Heart right ventricle (tissue), 16 donors: ENCODE results near the gene MCIDAS. TPM values are rescaled to one million over a fixed set of nuclear protein-coding genes. Genes with fewer than 3 reads are reported as not detected.

Experiments
- ATAC-seq, 8 donors: fragments of 200-7000 bp; cut with Tn5 transposase; one replicate each; pipeline ENCODE4 v1.9.1; 2020; ENCODE audit warnings: mild to moderate bottlenecking in 8 of 8, moderate library complexity in 8 of 8, moderate number of reproducible peaks in 1 of 8
- DNase-seq, 2 donors: peaks; one replicate each; pipeline ENCODE4 v3.0.0-alpha.2; 2020
- H3K27ac ChIP-seq, 10 donors: fragments of 200-600 bp; sonication (generic) in 2 of 10; one replicate each; pipeline versions ENCODE4 v1.5.0 to v1.8.0; 2020 to 2022; ENCODE audit warnings: mild to moderate bottlenecking in 3 of 10
- H3K27me3 ChIP-seq, 7 donors: fragments of 200-600 bp; one replicate each; pipeline ENCODE4 v1.8.0; 2021 to 2022; ENCODE audit warnings: mild to moderate bottlenecking in 2 of 7
- H3K36me3 ChIP-seq, 9 donors: fragments of 200-600 bp; sonication (generic) in 1 of 9; one replicate each; pipeline versions ENCODE4 v1.5.0 to v1.8.0; 2020 to 2022; ENCODE audit warnings: mild to moderate bottlenecking in 2 of 9
- H3K4me1 ChIP-seq, 9 donors: fragments of 200-600 bp; sonication (generic) in 1 of 9; one replicate each; pipeline versions ENCODE4 v1.5.0 to v1.8.0; 2020 to 2022; ENCODE audit warnings: mild to moderate bottlenecking in 4 of 9
- H3K4me3 ChIP-seq, 10 donors: fragments of 200-600 bp; sonication (generic) in 2 of 10; one replicate each; pipeline versions ENCODE4 v1.5.0 to v1.8.0; 2020 to 2022; ENCODE audit warnings: mild to moderate bottlenecking in 7 of 10, moderate library complexity in 2 of 10
- H3K9me3 ChIP-seq, 11 donors: fragments of 200-600 bp in 10 of 11; sonication (generic) in 2 of 11; one replicate each; pipeline versions ENCODE4 v1.5.0 to v1.8.0; 2013 to 2022; ENCODE audit warnings: mild to moderate bottlenecking in 2 of 11, control low read depth in 1 of 11, moderate library complexity in 1 of 11
- CTCF ChIP-seq, 9 donors: fragments of 200-600 bp; sonication (generic) in 2 of 9; IDR thresholded peaks; one replicate each; pipeline versions ENCODE4 v1.5.0 to v1.8.0; 2021 to 2022; ENCODE audit warnings: antibody characterized with exemption in 9 of 9, mild to moderate bottlenecking in 5 of 9, moderate library complexity in 1 of 9
- WGBS, 2 donors: extraction: QIAGEN DNeasy Blood & Tissue Kit; methylation state at CpG; one replicate each; pipeline ENCODE4 v1.1.7; 2013; ENCODE audit warnings: inconsistent platforms in 1 of 2; 5-methylcytosine and 5-hydroxymethylcytosine counted together
- intact Hi-C, 10 donors: fragments of 100-400 bp; cut with DNase I; formaldehyde crosslinking; loops; one replicate each; pipeline versions ENCODE4 v1.11.1 to v1.14.2; 2022
- polyA plus RNA-seq, 2 donors: library from polyadenylated mRNA; stranded (reverse); fragments of 200-250 nt; gene quantifications; one replicate each; pipeline ENCODE4 v1.2.3, GENCODE V29; 2013
- total RNA-seq, 10 donors: library from RNA; stranded (reverse); fragmentation: NEBNext Ultra II Directional in 3 of 10; extraction: Animal tissue kit (Norgen Biotek cat#: 25700) in 3 of 10; gene quantifications; one replicate each; pipeline versions ENCODE4 v1.2.1 to v1.2.4, GENCODE V29; 2021 to 2023
- donor health status: Arrhythmogenic right ventricular cardiomyopathy.
- donor health status: ischemic (EF 13 %, LVEDD 7.1; RV severe dilation, severe dysfunction).
- donor health status: healthy with polysubstance abuse.
- donor health status: DM: no; HTN: yes; CAD: no.
- donor health status: DM: no; HTN: no; CAD: no.
- donor health status: ischemic (EF 25% LVEDD 6.9; RV normal size, moderate dysfunction).
- donor health status: ischemic (EF 25% LVEDD 5.7; RV mildly dilated, moderate dysfunction).
- donor health status: healthy.
- donor health status: DM: yes; HTN: yes; CAD: no.
- donor health status: Ischemic cardiomyopathy.
- donor health status: ischemic (EF 35%, LVEDD 5.7; RV mildly dilated, moderate dysfunction).
- donor health status: nonischemic (EF 11% LVEDD 7.7; RV severe dilation, severe dysfunction).
- donor health status: DM: yes; HTN: yes; CAD: no.
- donor health status: PGD.
- donor health status: ischemic (EF 29% LVEDD 5.4; RV normal size, mild dysfunction).
- donor health status: nonischemic (EF 23%, LVEDD 6.1; RV moderate dilation, normal function).

MCIDAS gene
- total and polyA plus RNA-seq, 12 donors: not detected

GRCh38 chr5:55226027-55226933 is 835 bp downstream of the MCIDAS start:
- no peaks in the 10 kb centered on the region for H3K36me3 ChIP-seq
- peaks cover 66 to 100% (median 100%) of the 10 kb centered on the region in 7 donors for H3K27me3 ChIP-seq
- peak in 7 of 8 donors; percentile 17 to 65 (median 38) for ATAC-seq
- no peaks in the 10 kb centered on the region for H3K9me3 ChIP-seq
- 5 to 6% methylated on average over 53 to 54 of the region's 54 CpGs for WGBS, 2 donors
- TF ChIP-seq CTCF (IDR thresholded peaks at IDR 0.05): peak in 6 of 9 donors; percentile 20 to 40 (median 32)
- H3K4me3 ChIP-seq: peak overlapping the region; percentile 17 to 48 (median 40)
- peak in 1 of 2 donors; percentile 33 for DNase-seq
- H3K27ac ChIP-seq: no peak overlapping the region
- peaks cover 0 to 35% (median 21%) of the 10 kb centered on the region in 9 donors for H3K4me1 ChIP-seq
- intact Hi-C loops: loop anchor here in 3 of 10 donors (5.0 to 10.0 kb wide), 3 partner anchors 49 to 54 kb away; partner anchors contain the start of gene CDC20B (in 2 of the 3)

- peaks cover 4 to 38% (median 26%) of the 10 kb centered on the region in 9 donors for H3K4me1 ChIP-seq
- no peak for ATAC-seq
- no peak overlapping the region for H3K4me3 ChIP-seq
- no peak for DNase-seq
- peaks cover 62 to 100% (median 100%) of the 10 kb centered on the region in 7 donors for H3K27me3 ChIP-seq
- no peak overlapping the region for H3K27ac ChIP-seq
- TF ChIP-seq CTCF (IDR thresholded peaks at IDR 0.05): no peak
- no peaks in the 10 kb centered on the region for H3K36me3 ChIP-seq
- intact Hi-C loops: loop anchor here in 3 of 10 donors (5.0 to 10.0 kb wide), 3 partner anchors 48 to 53 kb away; partner anchors contain the start of gene CDC20B (in 2 of the 3)
- no peaks in the 10 kb centered on the region for H3K9me3 ChIP-seq
These were observed 1.8 kb downstream of the MCIDAS start for GRCh38 chr5:55225346-55225745.

- H3K27ac ChIP-seq: no peak overlapping the region
- WGBS, 2 donors: 57 to 60% methylated on average over 7 of the region's 7 CpGs
- intact Hi-C loops: loop anchor here in 2 of 10 donors (5.0 to 10.0 kb wide), 2 partner anchors 47 to 49 kb away; partner anchors contain the start of gene CDC20B (in 1 of the 2)
- H3K27me3 ChIP-seq: peaks cover 62 to 100% (median 100%) of the 10 kb centered on the region in 7 donors
- no peak for DNase-seq
- no peak for TF ChIP-seq CTCF (IDR thresholded peaks at IDR 0.05)
- H3K36me3 ChIP-seq: no peaks in the 10 kb centered on the region
- ATAC-seq: no peak
- H3K4me3 ChIP-seq: no peak overlapping the region
- H3K4me1 ChIP-seq: peaks cover 4 to 43% (median 30%) of the 10 kb centered on the region in 9 donors
- no peaks in the 10 kb centered on the region for H3K9me3 ChIP-seq
These were observed 3.3 kb downstream of the MCIDAS start for GRCh38 chr5:55223812-55224240.

GRCh38 chr5:55222985-55223811 is 3.9 kb downstream of the MCIDAS start:
- no peaks in the 10 kb centered on the region for H3K36me3 ChIP-seq
- H3K27me3 ChIP-seq: peaks cover 62 to 100% (median 100%) of the 10 kb centered on the region in 7 donors
- H3K4me1 ChIP-seq: peaks cover 4 to 43% (median 30%) of the 10 kb centered on the region in 9 donors
- intact Hi-C loops: loop anchor here in 2 of 10 donors (5.0 to 10.0 kb wide), 2 partner anchors 46 to 48 kb away; partner anchors contain the start of gene CDC20B (in 1 of the 2)
- TF ChIP-seq CTCF (IDR thresholded peaks at IDR 0.05): no peak
- H3K4me3 ChIP-seq: peak overlapping the region in 1 of 10 donors; percentile 13
- no peak for DNase-seq
- 10 to 12% methylated on average over 61 of the region's 61 CpGs for WGBS, 2 donors
- no peak for ATAC-seq
- no peaks in the 10 kb centered on the region for H3K9me3 ChIP-seq
- H3K27ac ChIP-seq: no peak overlapping the region
